GM19239 (cell line): ENCODE data around the gene TIMP2.
"Not testable (repeated sequence)": the region's sequence is repeated elsewhere in the genome, so short reads cannot be mapped to it uniquely, and the experiment has no call there.

Source experiments
- DNase-seq: peaks from one replicate; pipeline ENCODE4 v3.0.0; 2011; ENCODE audit warnings: low spot score; ENCODE audit not compliant: insufficient read length
- FAIRE-seq: peaks from 2 replicates; lab custom pipeline; 2011; peaks lifted over from hg19 to GRCh38; lab: Jason Lieb, UNC

The TIMP2 gene

GRCh38 chr17:78892520-78892919 is 32.7 kb downstream of the TIMP2 start:
- no peak for FAIRE-seq
- no peak for DNase-seq

DNA sequence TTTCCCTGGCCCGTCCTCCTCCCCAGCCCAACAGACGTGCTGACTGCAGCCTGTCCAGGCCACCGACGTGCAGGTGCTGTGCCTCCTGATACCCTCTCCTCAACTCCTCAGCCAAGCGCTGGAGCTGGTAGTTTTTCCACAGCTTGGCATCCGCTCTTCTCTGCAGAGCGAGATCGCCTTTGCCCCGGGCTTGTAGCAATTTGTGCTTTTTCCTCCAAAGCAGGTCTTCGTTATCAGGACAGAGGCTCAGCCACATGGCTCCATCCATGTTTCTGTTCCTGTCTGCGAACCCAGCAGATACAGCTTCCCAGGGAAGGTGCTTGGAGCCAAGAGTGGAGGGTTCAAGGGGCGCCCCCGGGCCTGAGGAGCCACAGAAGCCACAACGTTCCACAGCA is 33.1 kb downstream of the TIMP2 start:
- FAIRE-seq (no peak), DNase-seq (no peak)

GRCh38 chr17:78891406-78892061 is 33.7 kb downstream of the TIMP2 start:
- FAIRE-seq (no peak), DNase-seq (no peak)

DNA sequence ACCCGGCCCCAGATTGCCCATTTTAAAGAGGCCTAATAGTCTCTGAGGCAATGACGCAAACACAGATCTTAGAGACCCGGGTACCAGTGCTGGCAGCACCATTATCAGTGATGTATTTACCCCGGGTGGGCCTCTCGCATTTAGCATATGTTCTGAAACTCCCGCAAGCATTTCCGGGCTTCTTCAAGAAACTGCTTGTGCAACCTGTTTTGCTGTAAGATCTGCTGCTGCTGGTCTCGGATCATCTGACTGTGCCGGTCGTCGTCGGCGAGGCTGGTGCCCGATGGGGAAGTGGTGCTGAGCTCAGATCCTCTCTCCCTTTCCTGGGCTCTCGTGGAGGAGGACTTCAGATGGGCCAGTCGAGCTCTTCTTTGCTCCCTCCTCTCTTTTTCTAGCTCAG is 34.7 kb downstream of the TIMP2 start:
- FAIRE-seq = peak; percentile 85
- DNase-seq = peak; percentile 49

GRCh38 chr17:78890096-78890495 is 35.1 kb downstream of the TIMP2 start:
- FAIRE-seq, DNase-seq: not testable (repeated sequence)

GRCh38 chr17:78889531-78889930 is 35.7 kb downstream of the TIMP2 start:
- FAIRE-seq = peak; percentile 57

GRCh38 chr17:78888941-78889518 is 36.2 kb downstream of the TIMP2 start:
- peak; percentile 63 for FAIRE-seq
- DNase-seq = no peak

More at GRCh38 chr17:78889531-78889930, 35.7 kb downstream of the TIMP2 start:
- DNase-seq = peak; percentile 54

DNA sequence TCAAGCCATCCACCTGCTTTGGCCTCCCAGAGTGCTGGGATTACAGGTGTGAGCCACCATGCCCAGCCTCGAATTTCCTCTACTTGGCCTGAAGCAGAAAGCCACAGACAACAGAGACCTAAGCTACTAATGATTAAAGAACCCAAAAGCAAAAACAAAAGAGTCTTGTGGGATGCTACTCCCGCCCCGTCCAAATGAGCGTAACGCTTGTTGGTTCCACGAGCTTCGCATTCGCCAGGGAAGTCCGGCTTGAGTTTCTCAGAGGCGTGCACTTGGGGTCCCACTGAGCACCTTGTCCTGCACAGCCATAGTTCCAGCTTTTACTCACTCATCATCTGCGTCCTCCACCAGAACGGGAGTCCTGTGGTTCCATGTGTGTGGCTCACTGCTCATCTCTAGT is 38.2 kb downstream of the TIMP2 start:
- no peak for FAIRE-seq
- no peak for DNase-seq

GRCh38 chr17:78885956-78886355 is 39.2 kb downstream of the TIMP2 start:
- DNase-seq = no peak
- FAIRE-seq = no peak

DNA sequence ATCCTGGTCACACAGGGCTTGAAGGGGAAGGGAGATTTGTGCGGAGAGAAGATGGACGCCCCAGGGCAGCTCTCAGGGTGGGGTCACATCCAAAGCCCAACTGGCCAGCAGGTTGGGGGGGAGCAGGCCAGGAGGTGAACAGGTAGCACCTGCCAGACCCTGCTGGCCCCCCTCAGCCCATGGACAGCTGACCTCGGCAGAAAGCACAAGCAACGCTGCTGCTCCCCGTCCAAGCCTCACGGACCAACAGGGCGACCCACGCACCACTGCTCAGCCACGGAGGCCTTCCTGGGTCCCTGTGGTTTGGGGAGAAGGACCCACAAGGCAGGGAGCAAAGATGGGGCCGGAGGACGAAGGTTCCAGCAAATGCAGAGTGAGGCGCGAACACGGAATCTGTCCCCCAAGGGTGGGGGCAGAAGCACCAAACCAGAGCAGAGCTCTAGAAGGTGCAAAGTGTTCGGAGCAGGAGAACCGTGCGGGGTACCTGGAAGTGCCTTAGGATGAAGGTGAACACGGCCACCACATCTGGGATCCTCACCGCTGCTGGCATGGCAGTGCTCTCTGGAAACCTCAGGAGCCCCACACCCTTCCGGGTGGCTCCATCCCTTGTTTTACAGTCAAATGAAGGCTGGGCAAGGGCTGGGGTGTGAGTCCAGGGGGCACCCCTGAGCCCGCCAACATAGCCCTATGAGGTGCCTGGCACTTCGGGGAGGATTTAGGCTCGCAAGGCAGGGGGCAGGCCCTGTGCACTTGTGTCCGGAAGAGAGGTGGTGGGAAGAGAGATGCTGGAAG is 40.1 kb downstream of the TIMP2 start:
- FAIRE-seq (no peak), DNase-seq (no peak)

- no peak for FAIRE-seq
- no peak for DNase-seq
Observed at GRCh38 chr17:78884148-78884825, 40.9 kb downstream of the TIMP2 start.

- no peak for FAIRE-seq
Observed at GRCh38 chr17:78883533-78884131, 41.6 kb downstream of the TIMP2 start.

GRCh38 chr17:78883089-78883532 is 42.1 kb downstream of the TIMP2 start:
- peak; percentile 73 for FAIRE-seq
- no peak for DNase-seq

More at GRCh38 chr17:78883533-78884131, 41.6 kb downstream of the TIMP2 start:
- no peak for DNase-seq

DNA sequence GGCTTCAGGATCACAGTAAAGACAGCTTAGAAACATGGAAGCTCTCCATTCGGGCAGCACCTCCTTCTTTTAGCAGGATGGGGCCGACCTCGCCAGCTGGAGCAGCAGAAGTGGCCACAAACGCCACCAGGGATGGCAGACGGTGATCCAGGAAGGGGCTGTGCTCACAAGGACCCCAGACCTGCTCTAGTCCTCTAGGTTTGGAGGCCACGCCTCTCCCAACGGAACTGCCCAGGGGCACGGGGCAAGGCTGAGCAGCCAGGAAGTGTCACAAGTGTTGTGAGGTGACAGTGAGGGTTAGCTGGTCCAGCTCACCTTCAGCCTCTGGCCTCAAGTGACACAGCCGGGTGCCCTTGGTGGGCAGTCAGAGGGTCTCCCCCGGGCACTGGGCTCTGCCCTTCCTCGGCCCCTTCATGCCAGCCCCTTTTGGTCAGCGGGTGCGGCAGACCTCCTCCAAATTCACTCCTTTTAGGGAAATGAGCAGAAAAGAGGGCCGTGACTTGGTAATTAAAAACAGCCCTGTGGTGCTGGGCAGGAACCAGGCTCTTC is 42.6 kb downstream of the TIMP2 start:
- no peak for DNase-seq
- no peak for FAIRE-seq

DNA sequence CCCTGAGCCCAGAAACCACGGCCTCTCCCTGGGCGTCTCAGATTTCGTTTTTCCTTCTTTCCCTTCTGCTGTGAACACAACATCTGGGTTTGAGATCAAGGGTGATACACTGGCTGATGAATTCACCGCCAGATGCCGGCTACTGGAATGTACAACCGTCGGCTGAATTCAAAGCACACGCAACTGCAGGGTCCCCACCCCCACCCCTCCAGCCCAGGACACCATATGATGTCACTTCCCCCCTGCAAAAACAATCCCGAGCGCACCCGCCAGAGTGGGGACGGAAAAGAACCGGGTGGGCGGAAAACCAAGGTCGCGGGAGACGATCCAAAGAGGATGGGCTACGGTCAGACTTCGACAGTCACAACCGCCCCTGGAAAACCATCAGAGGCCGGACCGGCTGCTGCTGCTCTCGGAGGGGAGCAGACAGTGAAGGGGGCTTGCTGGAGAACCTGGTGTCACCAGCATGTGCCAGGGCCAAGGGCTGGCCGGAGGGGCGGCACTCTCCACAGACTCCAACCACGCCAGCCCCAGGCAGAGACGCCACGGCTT is 45.5 kb downstream of the TIMP2 start:
- FAIRE-seq (no peak), DNase-seq (no peak)

DNA sequence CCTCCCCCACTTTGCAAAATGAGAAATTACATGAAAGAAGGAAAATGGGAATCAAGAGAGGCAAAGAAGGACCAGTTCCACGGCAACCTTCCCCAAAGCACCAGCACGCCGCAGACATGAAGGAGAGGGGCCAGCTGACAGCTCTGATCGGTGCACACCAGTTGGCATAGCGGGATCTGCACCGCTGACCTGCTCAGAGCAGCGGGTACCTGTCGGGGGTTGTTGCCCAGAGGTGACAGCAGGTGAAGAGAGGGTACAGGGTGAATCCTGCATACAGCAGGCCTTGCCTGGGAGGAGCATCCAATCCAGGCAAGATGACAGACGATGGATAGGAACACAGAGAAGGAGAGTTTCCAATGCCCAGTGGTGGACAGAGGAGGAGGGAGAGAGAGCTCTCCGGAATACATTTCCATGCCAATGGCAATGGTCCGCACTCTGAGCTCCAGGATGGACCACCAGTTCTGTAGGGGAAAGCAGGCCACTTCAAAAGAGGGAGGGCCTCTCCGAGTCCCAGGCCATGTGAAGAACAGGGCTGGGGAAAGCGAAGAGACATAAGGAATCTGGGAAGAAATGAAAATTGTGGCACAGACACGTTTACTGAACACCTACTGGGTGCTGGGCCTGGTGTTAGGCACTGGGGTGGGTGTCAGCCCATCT is 46.2 kb downstream of the TIMP2 start:
- no peak for FAIRE-seq
- no peak for DNase-seq

DNA sequence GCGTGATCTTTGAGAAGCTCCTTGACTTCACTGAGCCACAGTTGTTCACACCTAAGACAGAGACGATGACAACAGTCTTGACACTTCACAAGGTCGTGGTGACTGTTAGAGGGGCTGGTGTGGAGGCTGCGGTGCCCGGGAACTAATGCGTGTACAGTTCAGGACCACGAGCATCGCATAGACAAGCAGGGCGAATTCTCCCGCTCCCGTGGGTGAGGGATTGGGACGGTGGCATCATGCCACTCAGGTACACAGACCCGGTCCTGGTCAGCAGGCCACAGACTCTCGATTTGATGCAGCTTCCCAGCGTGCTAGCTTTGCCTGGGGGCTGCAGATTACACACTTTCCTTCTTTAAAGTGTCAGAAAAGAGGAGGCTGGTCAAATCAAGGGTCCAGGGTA is 46.9 kb downstream of the TIMP2 start:
- DNase-seq (no peak), FAIRE-seq (no peak)

DNA sequence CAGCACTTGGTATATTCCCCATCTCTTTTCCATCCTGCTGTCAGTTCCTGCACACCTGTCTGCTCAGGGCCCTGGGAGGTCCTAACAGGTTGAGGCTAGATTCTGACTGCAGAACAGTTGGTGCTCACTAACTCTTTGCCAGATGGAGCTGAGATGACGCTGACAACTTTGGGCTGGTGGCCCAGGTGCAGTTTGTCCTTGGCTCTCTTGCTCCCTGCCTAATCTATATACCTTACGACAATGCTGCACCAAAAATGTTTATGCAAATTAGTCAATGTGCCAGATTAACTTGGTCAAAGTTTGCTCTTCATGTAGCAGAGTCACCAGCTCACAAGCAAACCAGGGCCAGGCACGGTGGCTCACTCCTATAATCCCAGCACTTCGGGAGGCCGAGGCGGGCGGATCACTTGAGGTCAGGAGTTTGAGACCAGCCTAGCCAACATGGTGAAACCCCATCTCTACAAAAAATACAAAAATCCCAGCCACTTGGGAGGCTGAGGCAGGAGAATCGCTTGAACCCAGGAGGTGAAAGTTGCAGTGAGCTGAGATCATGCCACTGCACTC is 48.2 kb downstream of the TIMP2 start:
- DNase-seq, FAIRE-seq: not testable (repeated sequence)

DNA sequence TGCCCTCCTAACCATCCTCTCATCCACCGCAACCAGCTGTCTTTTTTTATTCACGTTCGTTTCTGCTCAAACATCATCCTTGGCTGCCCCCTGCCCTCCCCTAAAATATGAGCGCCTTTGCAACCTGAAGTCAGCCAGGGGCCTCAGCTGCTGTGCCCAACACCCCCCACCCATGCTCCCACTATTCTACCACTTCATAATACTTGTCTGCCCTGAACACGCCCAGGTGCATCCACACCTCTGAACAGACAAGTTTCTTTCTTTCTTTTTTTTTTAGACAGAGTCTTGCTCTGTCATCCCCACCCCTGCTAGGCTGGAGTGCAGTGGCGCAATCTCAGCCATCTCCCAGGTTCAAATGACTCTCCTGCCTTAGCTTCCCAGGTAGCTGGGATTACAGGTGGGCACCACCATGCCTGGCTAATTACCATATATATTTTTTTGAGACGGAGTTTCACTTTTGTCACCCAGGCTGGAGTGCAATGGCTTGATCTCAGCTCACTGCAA is 49.0 kb downstream of the TIMP2 start:
- FAIRE-seq (no peak), DNase-seq (no peak)
